D721Med (cell line): ENCODE data around the gene DLGAP1.

ENCODE experiments used
- DNase-seq: peaks from one replicate; pipeline ENCODE4 v3.0.0; 2011; ENCODE audit warnings: low spot score; ENCODE audit not compliant: insufficient read length
- FAIRE-seq: peaks from 2 replicates; lab custom pipeline; 2011; peaks lifted over from hg19 to GRCh38; lab: Jason Lieb, UNC
- CTCF ChIP-seq: IDR thresholded peaks from 2 replicates; pipeline ENCODE4 v1.5.1; 2012; ENCODE audit warnings: mild to moderate bottlenecking, control low read depth; ENCODE audit not compliant: insufficient read depth; ENCODE audit errors: missing control alignments

Gene DLGAP1

DNA sequence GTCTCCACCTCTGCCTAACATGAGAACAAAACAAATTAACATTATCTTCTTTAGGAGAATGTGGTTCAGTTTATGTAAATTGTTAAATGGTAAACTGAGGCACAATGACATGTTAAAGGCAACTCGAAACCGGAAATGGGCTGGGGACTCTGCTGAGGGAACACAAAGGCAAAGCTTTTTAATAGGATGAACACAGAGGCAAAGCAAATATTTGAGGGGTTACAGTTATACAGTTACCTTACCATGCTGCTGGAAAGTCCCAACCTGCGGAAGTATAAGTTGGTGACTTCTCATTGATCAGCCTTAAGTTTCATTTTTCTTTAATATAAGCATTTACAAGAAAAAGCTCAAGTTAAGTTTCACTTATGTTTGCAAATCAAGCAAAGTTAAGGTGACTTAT is 195.0 kb downstream of the DLGAP1 start:
- no peak for TF ChIP-seq CTCF
- DNase-seq (no peak), FAIRE-seq (no peak)

DNA sequence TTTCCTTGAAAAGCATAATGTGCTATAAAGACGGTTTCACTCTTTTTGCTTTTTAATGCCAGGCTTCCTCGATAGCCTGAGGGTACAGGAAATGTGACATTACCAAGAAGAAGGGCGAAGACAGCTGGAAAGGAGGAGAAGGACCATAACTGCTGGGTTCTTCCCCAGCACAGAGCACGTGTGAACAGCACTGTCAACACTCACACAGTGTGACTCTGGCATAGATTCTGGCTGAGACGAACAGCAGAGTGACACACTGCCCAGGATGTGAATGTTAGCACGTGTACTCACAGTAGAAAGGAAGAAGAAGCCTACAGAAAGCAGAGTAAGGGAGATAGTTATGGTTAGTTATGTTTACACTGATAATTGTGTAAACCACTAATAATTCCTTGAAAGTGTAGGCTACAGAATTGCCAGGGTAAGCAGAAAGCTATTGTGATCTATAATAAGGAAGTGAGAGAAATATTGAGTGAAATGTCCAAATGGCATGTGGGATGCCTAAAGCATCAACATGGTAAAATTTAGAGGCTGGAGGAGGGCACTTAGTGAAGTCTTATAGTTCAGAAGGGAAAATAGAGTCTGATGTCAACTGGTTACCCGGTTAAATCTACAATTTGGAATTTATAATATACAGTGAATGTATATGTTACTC is 198.2 kb downstream of the DLGAP1 start:
- FAIRE-seq: no peak
- no peak for TF ChIP-seq CTCF
- DNase-seq: no peak

GRCh38 chr18:4254840-4255239 is 200.3 kb downstream of the DLGAP1 start:
- FAIRE-seq (no peak), DNase-seq (no peak)
- no peak for TF ChIP-seq CTCF

- DNase-seq (no peak), FAIRE-seq (no peak)
- no peak for TF ChIP-seq CTCF
These were observed 202.3 kb downstream of the DLGAP1 start for GRCh38 chr18:4252829-4253228.

DNA sequence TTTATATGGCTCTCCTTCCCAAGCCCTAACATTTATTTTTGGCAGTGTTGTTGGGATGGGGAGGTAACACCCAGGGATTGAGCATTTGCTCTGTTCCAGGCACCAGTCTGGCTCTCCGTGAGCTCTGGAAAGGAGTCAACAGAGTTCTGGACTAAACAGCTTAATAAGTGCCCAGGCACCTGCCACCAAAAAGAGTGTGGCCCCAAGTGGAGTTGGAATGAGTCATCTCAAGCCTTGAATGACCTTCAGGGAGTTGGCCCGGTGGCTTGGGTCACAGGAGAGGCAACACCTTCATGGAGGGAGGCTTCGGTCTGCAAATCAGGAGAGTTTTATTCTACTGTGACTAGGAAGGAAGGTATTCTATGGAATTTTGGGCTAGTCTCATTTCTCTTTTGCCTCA is 203.2 kb downstream of the DLGAP1 start:
- FAIRE-seq: no peak
- DNase-seq: no peak
- no peak for TF ChIP-seq CTCF

DNA sequence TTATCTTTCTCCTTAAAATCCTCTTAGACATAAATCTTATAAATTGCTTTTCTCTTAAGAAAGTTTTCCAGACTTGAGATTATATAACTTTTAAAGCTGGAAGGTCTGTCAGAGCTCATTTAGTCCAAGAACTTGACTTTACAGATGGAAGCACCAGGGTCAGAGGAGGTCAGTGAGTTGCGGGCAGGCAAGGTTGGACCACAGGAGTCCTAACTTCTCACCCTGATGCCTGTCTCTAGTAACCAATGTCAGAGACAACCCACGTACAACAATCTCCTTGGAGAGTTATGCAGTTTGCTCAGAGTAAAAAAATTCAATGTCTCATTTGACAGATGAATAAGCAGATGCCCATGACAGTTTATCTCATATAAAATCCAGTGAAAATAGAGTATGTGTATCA is 203.9 kb downstream of the DLGAP1 start:
- FAIRE-seq: no peak

More for the DNA sequence above, 203.9 kb downstream of the DLGAP1 start:
- DNase-seq: no peak
- no peak for TF ChIP-seq CTCF
